Measurements from ENCODE around the gene OASL. TPM values are rescaled to one million over a fixed set of nuclear protein-coding genes. Genes with fewer than 3 reads are reported as not detected.
A peak's percentile ranks its signal among the peaks of the same experiment; 100 is the strongest.

Gene OASL
- total RNA-seq: under 1 TPM; 0.11 to 0.36 (median 0.19) TPM

GRCh38 chr12:121038861-121039668 is at the start of gene OASL:
TSS of gene OASL (minus strand) at chr12:121039246. CDS start at chr12:121038971, 275 bp downstream.
- in situ Hi-C loops (cut with MboI; ENCODE audit: low sequenced_read_pairs in 4 of 4): no loop called here
- DNase-seq (no peak), ATAC-seq (peak; percentile 33 to 44)
- no peaks in the 10 kb centered on the region for H3K4me1 ChIP-seq
- H3K27ac ChIP-seq: peak within 1 kb of the TSS in 2 of 4 donors; percentile 23 to 50
- H3K36me3 ChIP-seq: no peaks in the 10 kb centered on the region
- TF ChIP-seq POLR2A (IDR thresholded peaks at IDR 0.05) (peak in 1 of 2 donors; percentile 11), CTCF (IDR thresholded peaks at IDR 0.05 in 4 of 5, conservative IDR thresholded peaks at IDR 0.05 in 1 of 5) (no peak)
- no peaks in the 10 kb centered on the region for H3K9me3 ChIP-seq
- peaks cover 4 to 16% (median 14%) of the 10 kb centered on the region in 3 donors for H3K27me3 ChIP-seq
- peak within 1 kb of the TSS; percentile 37 to 52 (median 47) for H3K4me3 ChIP-seq
- intact Hi-C loops (cut with DNase I; ENCODE audit: low total_unique reads): no loop called here

GRCh38 chr12:121088195-121088585 is 49.1 kb upstream of the OASL start:
- no peak overlapping the region for H3K27ac ChIP-seq
- intact Hi-C loops (cut with DNase I; ENCODE audit: low total_unique reads): no loop called here
- H3K36me3 ChIP-seq: no peaks in the 10 kb centered on the region
- H3K4me3 ChIP-seq: no peak overlapping the region
- no peak for DNase-seq
- no peaks in the 10 kb centered on the region for H3K9me3 ChIP-seq
- no peak for TF ChIP-seq POLR2A (IDR thresholded peaks at IDR 0.05)
- no peak for TF ChIP-seq CTCF (IDR thresholded peaks at IDR 0.05 in 4 of 5, conservative IDR thresholded peaks at IDR 0.05 in 1 of 5)
- no peak for ATAC-seq
- in situ Hi-C loops (cut with MboI; ENCODE audit: low sequenced_read_pairs in 4 of 4): no loop called here
- no peaks in the 10 kb centered on the region for H3K4me1 ChIP-seq
- H3K27me3 ChIP-seq: peaks cover 0 to under 1% (median 0%) of the 10 kb centered on the region in 3 donors

GRCh38 chr12:121087467-121088194 is 48.6 kb upstream of the OASL start:
- Histone ChIP-seq H3K27me3 (no peaks in the 10 kb centered on the region), H3K4me1 (no peaks in the 10 kb centered on the region), H3K36me3 (no peaks in the 10 kb centered on the region), H3K4me3 (no peak overlapping the region), H3K9me3 (no peaks in the 10 kb centered on the region), H3K27ac (no peak overlapping the region)
- in situ Hi-C loops (cut with MboI; ENCODE audit: low sequenced_read_pairs in 4 of 4) (no loop called here), intact Hi-C loops (cut with DNase I; ENCODE audit: low total_unique reads) (no loop called here)
- ATAC-seq: no peak
- no peak for DNase-seq
- TF ChIP-seq POLR2A (IDR thresholded peaks at IDR 0.05) (no peak), CTCF (IDR thresholded peaks at IDR 0.05 in 4 of 5, conservative IDR thresholded peaks at IDR 0.05 in 1 of 5) (no peak)

GRCh38 chr12:121086781-121087295 is 47.8 kb upstream of the OASL start:
- ATAC-seq: no peak
- no peak for DNase-seq
- Histone ChIP-seq H3K36me3 (no peaks in the 10 kb centered on the region), H3K27ac (no peak overlapping the region), H3K27me3 (no peaks in the 10 kb centered on the region), H3K4me3 (no peak overlapping the region), H3K9me3 (no peaks in the 10 kb centered on the region), H3K4me1 (no peaks in the 10 kb centered on the region)
- no peak for TF ChIP-seq POLR2A (IDR thresholded peaks at IDR 0.05)
- TF ChIP-seq CTCF (IDR thresholded peaks at IDR 0.05 in 4 of 5, conservative IDR thresholded peaks at IDR 0.05 in 1 of 5): no peak
- intact Hi-C loops (cut with DNase I; ENCODE audit: low total_unique reads) (no loop called here), in situ Hi-C loops (cut with MboI; ENCODE audit: low sequenced_read_pairs in 4 of 4) (no loop called here)
